Stomach (tissue), 9 donors: Measurements from ENCODE around the gene TTLL8. TPM values are rescaled to one million over a fixed set of nuclear protein-coding genes. Genes with fewer than 3 reads are reported as not detected.

ENCODE experiments used
- DNase-seq, 2 donors: peaks; one replicate each; pipeline versions ENCODE4 v3.0.0 to v3.0.0-alpha.2; 2013 to 2019
- H3K27ac ChIP-seq, 5 donors: fragments of 200-600 bp in 4 of 5; sonication (generic) in 4 of 5; one replicate each; pipeline ENCODE4 v1.5.1; 2013 to 2019; ENCODE audit warnings: mild to moderate bottlenecking in 1 of 5, moderate library complexity in 1 of 5
- H3K27me3 ChIP-seq, 3 donors: fragments of 200-600 bp; sonication (generic); one replicate each; pipeline ENCODE4 v1.5.1; 2017 to 2019; ENCODE audit warnings: mixed run types in 1 of 3
- H3K36me3 ChIP-seq, 4 donors: fragments of 200-600 bp; sonication (generic); 1 replicate in 3 of 4; 2 replicates in 1 of 4; pipeline ENCODE4 v1.5.1; 2016 to 2019
- H3K4me1 ChIP-seq, 4 donors: fragments of 200-600 bp; sonication (generic); one replicate each; pipeline ENCODE4 v1.5.1; 2016 to 2019
- H3K4me3 ChIP-seq, 4 donors: fragments of 200-600 bp; sonication (generic) in 3 of 4; one replicate each; pipeline ENCODE4 v1.5.1; 2016 to 2019; ENCODE audit warnings: mild to moderate bottlenecking in 1 of 4
- H3K9me3 ChIP-seq, 4 donors: fragments of 200-600 bp; sonication (generic); one replicate each; pipeline ENCODE4 v1.5.1; 2016 to 2019
- EP300 ChIP-seq: sonication (generic); formaldehyde crosslinking; IDR thresholded peaks from one replicate; pipeline ENCODE4 v1.6.1; 2017; ENCODE audit warnings: antibody characterized with exemption
- POLR2A ChIP-seq, 4 donors: fragments of 450-650 bp; IDR thresholded peaks; one replicate each; pipeline ENCODE4 v1.6.1; 2016; ENCODE audit warnings: antibody characterized with exemption in 4 of 4, control low read depth in 2 of 4, mild to moderate bottlenecking in 1 of 4, moderate library complexity in 1 of 4
- POLR2AphosphoS5 ChIP-seq, 3 donors: sonication (generic); formaldehyde crosslinking; IDR thresholded peaks; one replicate each; pipeline ENCODE4 v1.6.1; 2016; ENCODE audit warnings: antibody characterized with exemption in 3 of 3
- WGBS, 5 donors: extraction: QIAGEN DNeasy Blood & Tissue Kit in 3 of 5; methylation state at CpG; one replicate each; pipeline versions ENCODE4 v1.1.5 to v1.1.7; 2013 to 2018; 5-methylcytosine and 5-hydroxymethylcytosine counted together
- intact Hi-C: fragments of 100-400 bp; cut with DNase I; formaldehyde crosslinking; loops from one replicate; pipeline ENCODE4 v1.15.1; 2023; ENCODE audit warnings: low total_unique reads
- polyA plus RNA-seq, 3 donors: library from polyadenylated mRNA; stranded (reverse); fragments of 200-250 nt; gene quantifications; one replicate each; pipeline ENCODE4 v1.2.3, GENCODE V29; 2013
- total RNA-seq, 5 donors: library from RNA; depleted of rRNA; stranded (reverse); fragments of >200 nt; gene quantifications; one replicate each; pipeline versions ENCODE4 v1.1.0 to v1.2.3, GENCODE V29; 2014 to 2016
- TF ChIP-seq, protein P1 (sequence below), 7 experiments: fragments of 450-650 bp in 4 of 7; fragments of 200-600 bp in 3 of 7; sonication (generic) in 3 of 7; IDR thresholded peaks; one replicate each; pipeline ENCODE4 v1.5.1; 2016 to 2019; ENCODE audit warnings: antibody characterized with exemption in 7 of 7, control low read depth in 2 of 7, mild to moderate bottlenecking in 1 of 7
- donor health status: healthy with polysubstance abuse.
- donor health status: Bipolar disorder and iron deficiency.
- donor health status: healthy.

TTLL8 gene
- total and polyA plus RNA-seq, 8 donors, result not detected

DNA sequence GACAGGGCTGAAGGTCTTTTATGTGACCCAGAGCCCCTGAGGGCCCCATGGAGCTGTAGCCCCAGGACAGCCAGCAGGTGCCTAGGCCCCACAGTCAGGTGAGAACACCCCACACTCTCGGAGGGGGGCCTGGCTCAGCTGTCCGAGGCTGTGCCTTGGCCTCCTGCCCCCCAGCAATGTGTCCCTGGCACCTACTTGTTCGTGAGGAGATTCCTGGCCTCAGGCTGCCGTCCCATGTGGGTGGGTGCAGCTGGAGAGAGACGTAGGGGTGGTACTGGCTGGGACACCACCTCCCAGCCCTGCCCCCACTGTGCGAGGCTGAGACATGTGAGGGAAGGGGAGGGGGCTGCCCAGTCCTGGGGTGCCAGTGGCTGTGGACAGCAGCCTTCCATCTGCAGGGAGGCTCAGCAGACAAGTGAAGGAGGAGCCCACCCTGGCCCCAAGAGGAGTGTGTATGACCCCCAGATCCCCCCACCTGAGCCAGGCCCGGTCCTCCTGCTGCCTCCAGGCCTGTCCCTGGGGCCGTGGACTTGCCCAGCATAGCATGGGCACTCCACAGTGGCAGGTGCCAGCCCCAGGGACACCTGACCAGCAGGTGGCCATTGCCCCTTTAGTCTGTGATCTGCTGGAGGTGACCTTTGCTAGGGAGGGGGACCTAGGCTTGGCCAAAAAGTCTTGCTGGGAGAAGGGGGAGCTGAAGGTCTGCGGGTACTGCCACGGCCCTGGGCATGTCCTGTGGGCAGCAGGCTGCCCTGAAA lies 62.6 kb downstream of the TTLL8 start:
- intact Hi-C loops, result no loop called here
- TF ChIP-seq POLR2A (IDR thresholded peaks at IDR 0.05), result no peak
- no peak for TF ChIP-seq EP300
- TF ChIP-seq, protein P1, sequence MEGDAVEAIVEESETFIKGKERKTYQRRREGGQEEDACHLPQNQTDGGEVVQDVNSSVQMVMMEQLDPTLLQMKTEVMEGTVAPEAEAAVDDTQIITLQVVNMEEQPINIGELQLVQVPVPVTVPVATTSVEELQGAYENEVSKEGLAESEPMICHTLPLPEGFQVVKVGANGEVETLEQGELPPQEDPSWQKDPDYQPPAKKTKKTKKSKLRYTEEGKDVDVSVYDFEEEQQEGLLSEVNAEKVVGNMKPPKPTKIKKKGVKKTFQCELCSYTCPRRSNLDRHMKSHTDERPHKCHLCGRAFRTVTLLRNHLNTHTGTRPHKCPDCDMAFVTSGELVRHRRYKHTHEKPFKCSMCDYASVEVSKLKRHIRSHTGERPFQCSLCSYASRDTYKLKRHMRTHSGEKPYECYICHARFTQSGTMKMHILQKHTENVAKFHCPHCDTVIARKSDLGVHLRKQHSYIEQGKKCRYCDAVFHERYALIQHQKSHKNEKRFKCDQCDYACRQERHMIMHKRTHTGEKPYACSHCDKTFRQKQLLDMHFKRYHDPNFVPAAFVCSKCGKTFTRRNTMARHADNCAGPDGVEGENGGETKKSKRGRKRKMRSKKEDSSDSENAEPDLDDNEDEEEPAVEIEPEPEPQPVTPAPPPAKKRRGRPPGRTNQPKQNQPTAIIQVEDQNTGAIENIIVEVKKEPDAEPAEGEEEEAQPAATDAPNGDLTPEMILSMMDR (IDR thresholded peaks at IDR 0.05), result no peak
- TF ChIP-seq POLR2AphosphoS5 (IDR thresholded peaks at IDR 0.05), result no peak

DNA sequence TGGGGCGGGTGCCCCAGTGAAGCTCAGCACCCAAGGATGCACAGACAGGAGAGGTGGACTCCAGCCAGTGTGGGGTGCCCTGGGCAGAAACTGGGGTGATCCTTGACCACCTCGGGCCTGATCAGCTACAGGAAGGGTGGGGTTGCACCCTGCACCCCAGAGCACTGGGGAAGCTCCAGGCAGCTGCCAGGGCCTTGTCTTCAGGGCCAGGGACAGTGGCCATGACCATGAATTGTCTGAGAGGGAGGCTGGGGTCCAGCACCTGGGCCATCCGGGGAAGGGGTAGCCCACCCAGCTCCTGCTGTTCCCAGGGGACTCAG lies 63.1 kb downstream of the TTLL8 start:
- H3K4me1 ChIP-seq, result peaks cover 8 to 44% (median 31%) of the 10 kb centered on the region in 4 donors
- H3K27ac ChIP-seq, result no peak overlapping the region

More for the DNA sequence above, 62.6 kb downstream of the TTLL8 start:
- Histone ChIP-seq H3K9me3 (peaks cover 4 to 18% (median 16%) of the 10 kb centered on the region in 4 donors), H3K4me3 (no peak overlapping the region), H3K4me1 (peaks cover 8 to 50% (median 34%) of the 10 kb centered on the region in 4 donors), H3K27ac (no peak overlapping the region), H3K27me3 (peaks cover 0 to 34% (median 13%) of the 10 kb centered on the region in 3 donors), H3K36me3 (no peaks in the 10 kb centered on the region)
- WGBS, 5 donors, result 76 to 86% (median 80%) methylated on average over 3 to 10 of the region's 10 CpGs
- peak in 1 of 2 donors; percentile 20 for DNase-seq

DNA sequence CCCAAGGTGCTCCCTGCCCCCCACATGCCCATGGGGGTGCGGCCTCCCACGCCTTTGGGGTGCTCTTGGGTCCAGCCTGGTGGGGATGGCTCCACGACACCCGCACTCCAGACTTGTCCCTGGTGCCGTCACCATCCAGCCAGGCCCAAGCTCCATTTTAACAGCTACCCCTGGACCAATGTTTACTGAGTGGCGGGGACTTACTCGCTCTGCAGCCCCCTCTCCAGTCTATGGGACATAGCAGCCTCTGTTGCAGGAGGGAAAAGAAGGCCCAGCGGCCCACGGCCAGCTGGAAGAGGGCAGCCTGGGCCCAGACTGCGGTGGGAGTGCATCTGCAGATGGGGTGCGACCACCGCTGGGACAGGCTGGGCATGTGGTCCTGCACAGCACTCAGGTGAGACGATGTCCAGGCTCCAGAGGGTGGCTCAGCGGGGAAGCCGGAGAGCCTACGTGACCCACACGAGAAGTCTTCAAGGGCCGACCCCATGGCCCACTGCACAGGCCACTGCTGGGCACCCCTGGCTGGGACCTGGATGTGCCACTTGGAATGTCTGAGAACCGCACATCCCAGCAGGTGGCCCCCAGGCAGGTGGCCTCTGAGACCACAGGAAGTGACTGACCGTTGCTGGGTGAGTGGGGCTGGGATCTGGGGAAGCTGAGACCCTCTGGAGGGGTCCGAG lies 63.6 kb downstream of the TTLL8 start:
- Histone ChIP-seq H3K4me1 (peaks cover 8 to 40% (median 27%) of the 10 kb centered on the region in 4 donors), H3K27ac (no peak overlapping the region), H3K36me3 (no peaks in the 10 kb centered on the region), H3K9me3 (peaks cover 4 to 26% (median 23%) of the 10 kb centered on the region in 4 donors), H3K27me3 (peaks cover 0 to 24% (median 4%) of the 10 kb centered on the region in 3 donors), H3K4me3 (no peak overlapping the region)
- no peak for TF ChIP-seq POLR2AphosphoS5 (IDR thresholded peaks at IDR 0.05)
- TF ChIP-seq, protein P1 (IDR thresholded peaks at IDR 0.05), result no peak
- no peak for TF ChIP-seq POLR2A (IDR thresholded peaks at IDR 0.05)
- no peak for TF ChIP-seq EP300
- peak in 1 of 2 donors; percentile 24 for DNase-seq
- intact Hi-C loops, result no loop called here
- WGBS, 5 donors, result 90 to 98% (median 94%) methylated on average over 15 to 21 of the region's 21 CpGs

More for the DNA sequence above, 63.1 kb downstream of the TTLL8 start:
- no peaks in the 10 kb centered on the region for H3K36me3 ChIP-seq
- H3K4me3 ChIP-seq, result no peak overlapping the region
- 71 to 92% (median 76%) methylated on average over 1 to 3 of the region's 3 CpGs for WGBS, 5 donors
- peaks cover 4 to 23% (median 21%) of the 10 kb centered on the region in 4 donors for H3K9me3 ChIP-seq
- H3K27me3 ChIP-seq, result peaks cover 0 to 29% (median 9%) of the 10 kb centered on the region in 3 donors
- no peak for DNase-seq
- intact Hi-C loops, result no loop called here
- no peak for TF ChIP-seq EP300
- no peak for TF ChIP-seq POLR2A (IDR thresholded peaks at IDR 0.05)
- TF ChIP-seq POLR2AphosphoS5 (IDR thresholded peaks at IDR 0.05), result no peak
- TF ChIP-seq, protein P1 (IDR thresholded peaks at IDR 0.05), result no peak

DNA sequence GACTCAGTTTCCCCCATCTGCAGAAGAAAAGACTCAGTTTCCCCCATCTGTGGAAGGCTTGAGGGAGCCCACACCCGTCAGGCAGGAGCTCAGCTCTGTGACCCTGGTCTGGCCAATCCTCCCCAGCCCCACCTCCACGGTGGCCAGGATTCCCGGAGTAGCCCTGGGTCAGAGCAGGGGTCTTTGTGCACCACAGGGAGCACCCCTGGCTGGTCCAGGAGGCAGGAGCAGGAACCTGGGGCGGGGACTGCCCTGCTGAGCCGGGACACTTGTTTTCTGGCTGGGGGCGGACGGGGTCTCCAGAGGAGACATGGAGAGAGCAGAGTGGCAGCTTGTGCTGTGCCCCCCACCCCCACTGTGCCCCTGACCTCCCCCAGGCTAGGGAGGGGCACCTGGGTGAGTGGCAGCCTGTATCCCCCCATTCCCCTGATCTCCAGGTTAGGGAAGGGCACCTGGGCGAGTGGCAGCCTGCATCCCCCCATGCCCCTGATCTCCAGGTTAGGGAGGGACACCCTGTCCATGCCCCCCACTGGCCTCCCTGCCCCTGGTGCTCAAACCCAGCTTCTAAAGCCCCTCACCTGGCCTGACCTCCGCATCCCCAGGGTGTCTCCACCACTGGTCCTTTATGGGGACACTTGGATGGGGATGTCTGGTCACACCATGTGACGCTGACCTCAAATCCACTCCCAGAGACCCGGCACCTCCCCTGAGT lies 64.3 kb downstream of the TTLL8 start:
- no peak overlapping the region for H3K27ac ChIP-seq
- H3K27me3 ChIP-seq, result peaks cover 0 to 17% (median 0%) of the 10 kb centered on the region in 3 donors
- intact Hi-C loops, result no loop called here
- DNase-seq, result peak in 1 of 2 donors; percentile 18
- peaks cover 4 to 26% (median 23%) of the 10 kb centered on the region in 4 donors for H3K9me3 ChIP-seq
- no peak overlapping the region for H3K4me3 ChIP-seq
- H3K36me3 ChIP-seq, result no peaks in the 10 kb centered on the region
- peaks cover 8 to 34% (median 23%) of the 10 kb centered on the region in 4 donors for H3K4me1 ChIP-seq
- WGBS, 5 donors, result 38 to 74% (median 67%) methylated on average over 3 to 11 of the region's 11 CpGs
- TF ChIP-seq EP300, result no peak
- TF ChIP-seq, protein P1 (IDR thresholded peaks at IDR 0.05), result peak in 1 of 7 experiments; percentile 5
